VCaP (cell line): ENCODE data around the gene TMPRSS11E.

Experiments
- H3K27ac ChIP-seq: fragments of 450-650 bp; 2 replicates; pipeline ENCODE4 v1.5.1; 2017
- CTCF ChIP-seq: fragments of 450-650 bp; conservative IDR thresholded peaks from 2 replicates; pipeline ENCODE4 v1.5.1; 2017; ENCODE audit warnings: mild to moderate bottlenecking, moderate library complexity

The TMPRSS11E gene

GRCh38 chr4:68434277-68434676, 13.0 kb upstream of the TMPRSS11E start:
- TF ChIP-seq CTCF = no peak
- no peak overlapping the region for H3K27ac ChIP-seq

GRCh38 chr4:68434836-68435235, 12.4 kb upstream of the TMPRSS11E start:
- TF ChIP-seq CTCF = no peak
- no peak overlapping the region for H3K27ac ChIP-seq

- no peak for TF ChIP-seq CTCF
Measured at GRCh38 chr4:68445111-68445510, 2.2 kb upstream of the TMPRSS11E start.

GRCh38 chr4:68451246-68452211, 4.3 kb downstream of the TMPRSS11E start:
- TF ChIP-seq CTCF = no peak
- no peak overlapping the region for H3K27ac ChIP-seq

More at GRCh38 chr4:68445111-68445510, 2.2 kb upstream of the TMPRSS11E start:
- H3K27ac ChIP-seq = no peak overlapping the region

GRCh38 chr4:68460085-68460484, 12.8 kb downstream of the TMPRSS11E start:
- no peak overlapping the region for H3K27ac ChIP-seq
- TF ChIP-seq CTCF = no peak

- TF ChIP-seq CTCF = no peak
- H3K27ac ChIP-seq = no peak overlapping the region
Measured at GRCh38 chr4:68461790-68462189, 14.5 kb downstream of the TMPRSS11E start.

GRCh38 chr4:68462691-68463090, 15.4 kb downstream of the TMPRSS11E start:
- peak overlapping the region; percentile 79 for H3K27ac ChIP-seq
- TF ChIP-seq CTCF = no peak
